ENCODE data around the gene TTC12.

Gene TTC12

DNA sequence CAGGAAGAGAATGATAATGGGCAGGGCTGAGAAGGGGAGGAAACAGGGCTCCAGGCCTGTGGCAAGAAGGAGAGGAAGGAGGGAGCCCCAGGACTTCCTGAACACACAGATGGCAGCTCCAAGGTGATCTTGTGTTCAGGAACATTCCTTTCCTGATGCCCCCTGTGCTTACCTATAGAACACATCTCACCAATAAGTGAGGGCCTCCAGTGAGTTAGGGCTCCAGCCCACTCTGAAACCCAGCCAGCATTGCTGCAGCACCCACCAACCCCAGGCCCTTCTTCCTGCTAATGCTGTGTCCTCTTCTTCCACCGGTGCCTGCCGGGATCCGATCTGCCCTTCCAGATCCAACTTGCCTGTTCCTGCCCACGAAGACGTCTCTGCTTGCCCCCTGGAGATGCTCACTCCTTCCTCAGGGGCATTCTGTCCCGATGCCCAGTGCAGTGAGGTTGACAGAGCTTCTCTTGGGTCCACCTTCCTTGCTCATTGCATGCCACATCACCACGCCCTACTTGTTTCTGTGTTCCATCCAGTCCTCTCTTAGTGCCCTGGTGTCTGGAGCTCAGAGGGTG is 90.6 kb downstream of the TTC12 start:
- no peak for DNase-seq (ENCODE audit: low read depth in 3 of 3)

DNA sequence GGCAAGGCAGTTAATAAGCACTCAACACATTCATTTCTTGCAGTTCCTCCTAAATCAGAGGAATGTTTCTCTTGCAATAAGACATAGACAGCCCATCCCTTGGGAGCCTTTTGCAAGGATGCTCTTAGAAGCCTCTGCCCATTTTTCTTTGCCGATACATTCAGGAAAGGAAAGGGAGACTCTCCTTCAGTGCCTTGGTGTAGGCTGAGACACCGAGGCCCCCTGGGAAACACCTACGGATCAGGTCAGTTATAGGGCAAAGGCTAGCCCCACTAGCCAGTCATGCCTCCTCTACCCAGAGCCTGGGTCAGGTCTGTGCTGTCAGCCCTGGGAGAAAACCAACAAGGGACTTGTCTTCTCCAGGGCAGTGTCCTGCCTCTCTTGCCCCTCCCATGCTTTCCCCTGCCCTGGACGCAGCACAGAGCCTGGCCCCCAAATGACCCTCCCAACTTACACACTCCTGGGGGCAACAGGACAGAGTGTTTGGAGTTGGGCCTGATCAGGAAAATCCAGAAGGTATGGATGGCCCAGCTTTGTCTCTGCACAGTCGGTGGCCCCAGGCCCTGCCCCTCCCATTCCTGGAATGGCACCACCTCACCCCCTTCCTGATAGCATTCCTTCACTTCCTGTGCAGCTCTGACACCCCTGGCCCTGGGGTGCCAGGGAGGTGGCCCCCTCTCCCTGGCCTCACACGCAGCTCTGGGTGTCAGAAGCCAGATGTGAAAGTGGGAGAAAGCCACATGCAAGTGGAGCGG is 91.5 kb downstream of the TTC12 start:
- DNase-seq (ENCODE audit: low read depth in 3 of 3), result no peak

DNA sequence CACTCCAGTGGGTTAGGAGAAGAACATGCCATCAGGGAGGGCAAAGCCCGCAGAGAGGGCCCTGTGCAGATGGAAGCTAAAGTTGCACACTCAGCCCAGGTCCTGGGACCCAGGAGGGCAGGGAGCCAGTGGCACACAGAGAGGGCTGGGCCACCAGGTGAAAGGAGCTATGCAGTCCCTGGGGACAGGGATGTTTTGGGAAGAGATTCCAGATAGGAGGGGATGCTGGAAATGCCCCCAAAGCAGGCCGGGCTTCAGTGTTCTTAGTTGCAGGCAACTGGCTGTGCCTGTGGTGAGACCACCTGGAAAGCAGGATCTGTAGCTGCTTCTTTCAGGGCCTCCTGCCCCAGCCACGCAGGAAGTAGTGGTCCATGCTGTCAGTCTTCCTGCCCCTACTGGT is 92.8 kb downstream of the TTC12 start:
- no peak for DNase-seq (ENCODE audit: low read depth in 3 of 3)

DNA sequence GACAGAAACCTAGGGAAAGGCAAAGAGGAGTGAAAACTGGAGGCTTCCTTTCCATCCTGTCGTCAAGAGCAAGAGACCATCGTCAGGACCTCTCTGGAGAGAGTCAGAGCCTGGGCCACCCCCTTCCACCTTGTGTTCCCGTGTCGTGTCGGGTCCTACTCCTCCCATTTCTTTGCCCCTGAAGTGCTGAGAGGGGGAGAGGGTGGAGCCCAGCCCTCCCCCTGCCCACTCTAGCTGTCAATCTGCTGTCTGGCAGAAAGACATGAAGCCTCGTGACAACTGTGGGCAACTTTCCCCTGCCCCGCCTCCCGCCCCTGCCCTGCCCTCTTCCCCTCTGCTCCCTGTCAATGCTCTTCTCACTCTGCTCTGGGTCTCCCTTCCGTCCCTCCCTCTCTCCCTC is 93.8 kb downstream of the TTC12 start:
- DNase-seq (ENCODE audit: low read depth in 3 of 3), result no peak

DNA sequence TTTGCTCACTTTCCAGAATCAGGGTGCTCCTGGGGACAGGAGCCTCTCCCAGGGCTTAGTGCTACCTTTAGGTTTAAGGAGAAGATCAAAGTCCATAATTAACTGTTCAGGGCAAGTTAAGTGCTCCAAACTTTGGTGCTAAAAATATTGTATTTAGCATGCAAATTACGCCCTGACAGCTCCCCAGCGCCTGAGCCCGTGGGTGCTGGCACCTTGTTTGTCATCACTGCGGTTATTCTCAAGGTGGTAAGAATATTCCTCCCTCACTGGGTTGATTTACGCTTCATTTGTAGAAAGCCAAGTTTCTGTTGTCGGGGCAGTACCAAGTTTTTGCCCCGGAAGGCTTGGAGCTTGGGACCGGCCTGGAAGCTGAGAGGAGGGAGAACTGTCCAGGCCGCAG is 94.5 kb downstream of the TTC12 start:
- DNase-seq (ENCODE audit: low read depth in 3 of 3), result no peak

DNA sequence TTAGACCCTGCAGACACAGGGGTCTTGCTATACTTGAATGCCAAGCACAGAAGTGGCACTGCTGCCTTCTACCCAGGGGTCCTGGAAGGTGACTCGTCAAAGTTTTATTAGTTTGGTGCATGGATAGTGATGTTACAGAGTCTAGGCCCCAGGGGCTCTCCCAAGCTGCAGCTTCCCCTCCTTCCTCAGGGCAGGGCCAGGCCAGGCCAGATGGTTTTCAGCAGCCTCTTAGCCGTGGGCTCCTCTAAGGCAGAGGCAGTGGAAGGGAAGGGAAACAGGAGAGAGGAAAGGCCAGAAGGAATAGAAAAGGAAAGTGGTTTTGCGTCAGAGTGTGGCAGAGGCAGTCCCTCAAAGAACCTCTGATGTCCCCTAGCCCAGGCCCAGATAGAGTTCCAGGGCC is 95.1 kb downstream of the TTC12 start:
- no peak for DNase-seq (ENCODE audit: low read depth in 3 of 3)

DNA sequence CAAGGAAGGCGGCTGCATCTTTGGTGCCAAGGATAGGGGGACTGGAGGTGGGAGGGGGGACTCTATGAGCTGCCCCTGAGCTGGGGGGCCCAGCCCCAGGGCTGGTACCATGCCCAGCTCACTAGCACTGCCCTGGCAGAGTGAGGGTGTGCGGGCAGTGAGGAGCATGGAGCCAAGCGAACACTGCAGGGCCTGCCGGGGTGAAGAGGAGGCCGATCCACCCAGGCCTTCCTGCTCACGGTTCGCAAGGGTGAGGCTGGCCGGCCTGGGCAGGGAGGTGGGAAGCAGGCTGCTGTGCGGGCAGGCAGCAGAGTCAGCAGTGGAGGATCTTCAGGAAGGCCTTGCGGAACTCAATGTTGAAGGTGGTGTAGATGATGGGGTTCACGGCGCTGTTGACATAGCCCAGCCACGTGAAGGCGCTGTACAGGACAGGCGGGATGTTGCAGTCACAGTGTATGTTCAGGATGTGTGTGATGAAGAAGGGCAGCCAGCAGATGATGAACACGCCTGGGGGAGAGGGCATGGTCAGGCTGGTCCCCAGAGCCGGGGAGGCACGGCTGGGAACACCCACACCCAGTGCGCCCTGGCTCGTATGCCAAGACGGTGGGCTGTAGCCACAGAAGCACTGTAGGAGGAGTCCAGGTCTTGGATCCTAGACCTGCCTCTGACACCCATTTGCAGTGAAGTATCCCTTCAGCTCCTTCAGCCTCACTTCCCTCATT is 96.2 kb downstream of the TTC12 start:
- DNase-seq (ENCODE audit: low read depth in 3 of 3), result no peak

DNA sequence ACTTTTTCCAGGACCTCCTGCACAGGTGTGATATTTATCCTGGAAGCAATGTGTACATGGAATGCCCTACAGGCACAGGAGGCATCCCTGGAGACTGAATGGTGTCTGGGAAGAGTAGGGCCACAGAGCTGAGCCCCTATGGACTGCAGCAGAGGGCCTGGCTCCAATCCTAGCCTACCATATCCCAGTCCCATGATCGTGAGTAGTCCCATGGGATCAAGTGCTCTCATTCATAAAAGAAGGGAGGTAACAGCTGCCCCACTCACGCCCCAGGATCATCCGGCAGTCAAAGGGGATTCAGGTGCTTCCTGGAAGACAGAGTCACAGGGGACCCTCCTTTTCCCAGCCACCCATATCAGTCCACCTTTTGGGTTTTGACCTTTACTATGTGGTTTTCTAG is 97.2 kb downstream of the TTC12 start:
- DNase-seq (ENCODE audit: low read depth in 3 of 3), result no peak

DNA sequence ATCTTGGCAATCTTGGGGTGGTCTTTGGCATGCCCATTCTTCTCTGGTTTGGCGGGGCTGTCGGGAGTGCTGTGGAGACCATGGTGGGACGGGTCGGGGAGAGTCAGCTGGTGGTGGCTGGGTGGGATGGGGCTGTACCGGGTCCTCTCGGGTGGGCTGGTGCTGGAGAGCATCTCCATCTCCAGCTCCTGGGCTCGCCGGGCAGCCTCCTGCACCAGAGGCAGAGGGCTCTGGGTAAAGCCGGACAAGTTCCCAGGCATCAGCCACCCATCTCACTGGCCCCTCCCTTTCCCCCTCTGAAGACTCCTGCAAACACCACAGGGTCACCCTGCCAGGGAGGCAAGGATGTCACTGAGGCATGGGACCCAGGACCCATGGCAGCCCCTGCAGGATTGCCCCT is 98.3 kb downstream of the TTC12 start:
- DNase-seq (ENCODE audit: low read depth in 3 of 3), result no peak

DNA sequence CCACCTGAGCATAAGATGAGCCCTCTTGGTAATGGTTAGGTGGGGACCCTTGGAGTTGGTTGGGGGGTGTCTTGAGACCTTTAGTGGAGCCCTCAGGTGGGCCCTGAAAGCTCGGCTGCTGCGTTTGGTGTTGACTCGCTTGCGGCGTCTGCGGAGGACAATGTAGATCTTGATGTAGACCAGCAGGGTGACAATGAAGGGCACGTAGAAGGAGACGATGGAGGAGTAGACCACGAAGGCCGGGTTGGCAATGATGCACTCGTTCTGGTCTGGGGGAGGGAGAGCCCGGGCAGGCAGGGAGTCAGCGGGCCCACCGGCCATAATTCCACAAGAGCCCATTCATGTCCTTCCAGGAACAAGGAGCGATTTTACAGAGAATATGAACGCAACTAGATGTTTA is 101.0 kb downstream of the TTC12 start:
- DNase-seq (ENCODE audit: low read depth in 3 of 3), result no peak

Data from stimulated activated CD4-positive, alpha-beta T cell treated with anti-CD3 and anti-CD28 coated beads, TNF-alpha, amount 100 ng/mL, for 48 hours (primary cell).